ENCODE results near the gene RFTN1.

The RFTN1 gene

GRCh38 chr3:16305111-16305541 lies 208.4 kb downstream of the RFTN1 start:
- Histone ChIP-seq H3K9ac (ENCODE audit: low read length) (no peak overlapping the region), H3K4me1 (ENCODE audit: control insufficient read depth, insufficient read depth, low read length) (no peaks in the 10 kb centered on the region), H3K27ac (ENCODE audit: low read depth, low read length) (no peak overlapping the region), H3K36me3 (ENCODE audit: control insufficient read depth, insufficient read depth, low read length) (peaks cover 5% of the 10 kb centered on the region), H3K27me3 (ENCODE audit: control insufficient read depth, insufficient read depth, low read length) (no peaks in the 10 kb centered on the region), H3K4me3 (ENCODE audit: low read length) (no peak overlapping the region)

- Histone ChIP-seq H3K4me1 (ENCODE audit: control insufficient read depth, insufficient read depth, low read length) (no peaks in the 10 kb centered on the region), H3K9ac (ENCODE audit: low read length) (no peak overlapping the region), H3K36me3 (ENCODE audit: control insufficient read depth, insufficient read depth, low read length) (peaks cover 5% of the 10 kb centered on the region), H3K27ac (ENCODE audit: low read depth, low read length) (no peak overlapping the region), H3K4me3 (ENCODE audit: low read length) (no peak overlapping the region), H3K27me3 (ENCODE audit: control insufficient read depth, insufficient read depth, low read length) (no peaks in the 10 kb centered on the region)
Observed at GRCh38 chr3:16304061-16305010, 209.2 kb downstream of the RFTN1 start.

GRCh38 chr3:16303037-16303575 lies 210.4 kb downstream of the RFTN1 start:
- no peaks in the 10 kb centered on the region for H3K27me3 ChIP-seq (ENCODE audit: control insufficient read depth, insufficient read depth, low read length)
- H3K4me1 ChIP-seq (ENCODE audit: control insufficient read depth, insufficient read depth, low read length) = peaks cover 6% of the 10 kb centered on the region
- no peak overlapping the region for H3K9ac ChIP-seq (ENCODE audit: low read length)
- H3K27ac ChIP-seq (ENCODE audit: low read depth, low read length) = no peak overlapping the region
- no peak overlapping the region for H3K4me3 ChIP-seq (ENCODE audit: low read length)
- peaks cover 5% of the 10 kb centered on the region for H3K36me3 ChIP-seq (ENCODE audit: control insufficient read depth, insufficient read depth, low read length)

GRCh38 chr3:16302082-16302631 lies 211.3 kb downstream of the RFTN1 start:
- Histone ChIP-seq H3K4me1 (ENCODE audit: control insufficient read depth, insufficient read depth, low read length) (peaks cover 6% of the 10 kb centered on the region), H3K36me3 (ENCODE audit: control insufficient read depth, insufficient read depth, low read length) (peaks cover 5% of the 10 kb centered on the region), H3K4me3 (ENCODE audit: low read length) (no peak overlapping the region), H3K27ac (ENCODE audit: low read depth, low read length) (no peak overlapping the region), H3K27me3 (ENCODE audit: control insufficient read depth, insufficient read depth, low read length) (no peaks in the 10 kb centered on the region), H3K9ac (ENCODE audit: low read length) (no peak overlapping the region)

GRCh38 chr3:16301507-16301906 lies 212.0 kb downstream of the RFTN1 start:
- Histone ChIP-seq H3K4me3 (ENCODE audit: low read length) (no peak overlapping the region), H3K9ac (ENCODE audit: low read length) (no peak overlapping the region), H3K27ac (ENCODE audit: low read depth, low read length) (no peak overlapping the region), H3K36me3 (ENCODE audit: control insufficient read depth, insufficient read depth, low read length) (peaks cover 5% of the 10 kb centered on the region), H3K4me1 (ENCODE audit: control insufficient read depth, insufficient read depth, low read length) (peaks cover 6% of the 10 kb centered on the region), H3K27me3 (ENCODE audit: control insufficient read depth, insufficient read depth, low read length) (no peaks in the 10 kb centered on the region)

GRCh38 chr3:16300881-16301359 lies 212.6 kb downstream of the RFTN1 start:
- Histone ChIP-seq H3K9ac (ENCODE audit: low read length) (no peak overlapping the region), H3K36me3 (ENCODE audit: control insufficient read depth, insufficient read depth, low read length) (peaks cover 5% of the 10 kb centered on the region), H3K27ac (ENCODE audit: low read depth, low read length) (no peak overlapping the region), H3K27me3 (ENCODE audit: control insufficient read depth, insufficient read depth, low read length) (no peaks in the 10 kb centered on the region), H3K4me3 (ENCODE audit: low read length) (no peak overlapping the region), H3K4me1 (ENCODE audit: control insufficient read depth, insufficient read depth, low read length) (peaks cover 6% of the 10 kb centered on the region)

- Histone ChIP-seq H3K27me3 (ENCODE audit: control insufficient read depth, insufficient read depth, low read length) (no peaks in the 10 kb centered on the region), H3K4me3 (ENCODE audit: low read length) (no peak overlapping the region), H3K27ac (ENCODE audit: low read depth, low read length) (no peak overlapping the region), H3K4me1 (ENCODE audit: control insufficient read depth, insufficient read depth, low read length) (peaks cover 6% of the 10 kb centered on the region), H3K9ac (ENCODE audit: low read length) (no peak overlapping the region), H3K36me3 (ENCODE audit: control insufficient read depth, insufficient read depth, low read length) (peaks cover 5% of the 10 kb centered on the region)
Observed at GRCh38 chr3:16300307-16300706, 213.2 kb downstream of the RFTN1 start.

GRCh38 chr3:16299746-16300145 lies 213.8 kb downstream of the RFTN1 start:
- Histone ChIP-seq H3K27ac (ENCODE audit: low read depth, low read length) (no peak overlapping the region), H3K9ac (ENCODE audit: low read length) (no peak overlapping the region), H3K36me3 (ENCODE audit: control insufficient read depth, insufficient read depth, low read length) (peaks cover 2% of the 10 kb centered on the region), H3K27me3 (ENCODE audit: control insufficient read depth, insufficient read depth, low read length) (no peaks in the 10 kb centered on the region), H3K4me1 (ENCODE audit: control insufficient read depth, insufficient read depth, low read length) (peaks cover 6% of the 10 kb centered on the region), H3K4me3 (ENCODE audit: low read length) (no peak overlapping the region)

GRCh38 chr3:16298891-16299290 lies 214.6 kb downstream of the RFTN1 start:
- H3K27me3 ChIP-seq (ENCODE audit: control insufficient read depth, insufficient read depth, low read length) = no peaks in the 10 kb centered on the region
- no peak overlapping the region for H3K4me3 ChIP-seq (ENCODE audit: low read length)
- peaks cover 6% of the 10 kb centered on the region for H3K4me1 ChIP-seq (ENCODE audit: control insufficient read depth, insufficient read depth, low read length)
- H3K27ac ChIP-seq (ENCODE audit: low read depth, low read length) = no peak overlapping the region
- H3K36me3 ChIP-seq (ENCODE audit: control insufficient read depth, insufficient read depth, low read length) = peaks cover 2% of the 10 kb centered on the region
- no peak overlapping the region for H3K9ac ChIP-seq (ENCODE audit: low read length)

- peaks cover 2% of the 10 kb centered on the region for H3K36me3 ChIP-seq (ENCODE audit: control insufficient read depth, insufficient read depth, low read length)
Observed at GRCh38 chr3:16297997-16298885, 215.3 kb downstream of the RFTN1 start.

GRCh38 chr3:16295298-16295890 lies 218.1 kb downstream of the RFTN1 start:
- no peaks in the 10 kb centered on the region for H3K27me3 ChIP-seq (ENCODE audit: control insufficient read depth, insufficient read depth, low read length)
- H3K9ac ChIP-seq (ENCODE audit: low read length) = no peak overlapping the region
- peaks cover 6% of the 10 kb centered on the region for H3K4me1 ChIP-seq (ENCODE audit: control insufficient read depth, insufficient read depth, low read length)
- H3K36me3 ChIP-seq (ENCODE audit: control insufficient read depth, insufficient read depth, low read length) = no peaks in the 10 kb centered on the region
- no peak overlapping the region for H3K27ac ChIP-seq (ENCODE audit: low read depth, low read length)
- no peak overlapping the region for H3K4me3 ChIP-seq (ENCODE audit: low read length)

More at GRCh38 chr3:16297997-16298885, 215.3 kb downstream of the RFTN1 start:
- Histone ChIP-seq H3K27ac (ENCODE audit: low read depth, low read length) (no peak overlapping the region), H3K9ac (ENCODE audit: low read length) (no peak overlapping the region), H3K27me3 (ENCODE audit: control insufficient read depth, insufficient read depth, low read length) (no peaks in the 10 kb centered on the region), H3K4me3 (ENCODE audit: low read length) (no peak overlapping the region), H3K4me1 (ENCODE audit: control insufficient read depth, insufficient read depth, low read length) (peaks cover 6% of the 10 kb centered on the region)

All from rectal smooth muscle tissue (tissue), 1 donor.